ENCODE data around the gene RPL18A. TPM values are rescaled to one million over a fixed set of nuclear protein-coding genes. Genes with fewer than 3 reads are reported as not detected.
"Not testable (repeated sequence)": the region's sequence is repeated elsewhere in the genome, so short reads cannot be mapped to it uniquely, and the experiment has no call there.

Gene RPL18A
- total RNA-seq, 1 experiment from 2014 or later = 821 TPM

DNA sequence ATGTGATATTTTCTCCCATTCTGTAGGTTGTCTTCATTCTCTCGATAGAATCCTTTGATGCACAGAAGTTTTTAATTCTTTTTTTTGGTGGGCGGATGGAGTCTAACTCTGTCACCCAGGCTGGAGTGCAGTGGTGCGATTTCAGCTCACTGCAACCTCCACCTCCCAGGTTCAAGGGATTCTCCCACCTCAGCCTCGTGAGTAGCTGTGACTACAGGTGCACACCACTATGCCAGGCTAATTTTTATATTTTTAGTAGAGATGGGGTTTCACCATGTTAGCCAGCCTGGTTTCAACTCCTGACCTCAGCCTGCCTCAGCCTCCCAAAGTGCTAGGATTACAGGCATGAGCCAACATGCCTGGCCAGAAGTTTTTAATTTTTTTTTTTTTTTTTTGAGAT lies 27.5 kb downstream of the RPL18A start:
- H3K27me3 ChIP-seq (replicated peaks); H3K27ac ChIP-seq; H3K4me1 ChIP-seq (replicated peaks); H3K4me3 ChIP-seq; H3K9me3 ChIP-seq (replicated peaks); DNase-seq (ENCODE audit: low read depth in 1 of 2, low spot score in 2 of 2); H3K36me3 ChIP-seq: not testable (repeated sequence)

DNA sequence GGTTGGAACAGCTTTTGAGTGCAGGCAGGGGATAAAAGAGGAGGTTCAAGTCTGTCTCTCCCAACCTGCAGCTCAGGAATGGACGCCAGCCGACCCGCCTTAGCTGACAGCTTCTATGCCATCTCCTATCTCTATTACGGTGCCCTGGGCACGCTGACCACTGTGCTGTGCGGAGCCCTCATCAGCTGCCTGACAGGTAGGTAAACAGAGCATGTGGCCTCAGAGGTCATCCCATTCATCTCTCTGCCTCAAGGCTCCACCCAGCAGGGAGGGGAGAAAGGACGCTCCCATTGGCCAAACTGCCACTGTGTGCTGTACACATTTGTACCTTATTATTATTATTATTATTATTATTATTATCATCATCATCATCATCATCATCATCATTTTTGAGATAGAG lies 28.6 kb downstream of the RPL18A start:
- no peaks in the 10 kb centered on the region for H3K4me1 ChIP-seq (replicated peaks)
- H3K27me3 ChIP-seq (replicated peaks) = no peaks in the 10 kb centered on the region; the same call in none of the 2 replicates
- H3K36me3 ChIP-seq = no peaks in the 10 kb centered on the region
- H3K4me3 ChIP-seq = no peak overlapping the region
- no peak overlapping the region for H3K27ac ChIP-seq
- no peaks in the 10 kb centered on the region for H3K9me3 ChIP-seq (replicated peaks)
- DNase-seq (ENCODE audit: low read depth in 1 of 2, low spot score in 2 of 2) = no peak

DNA sequence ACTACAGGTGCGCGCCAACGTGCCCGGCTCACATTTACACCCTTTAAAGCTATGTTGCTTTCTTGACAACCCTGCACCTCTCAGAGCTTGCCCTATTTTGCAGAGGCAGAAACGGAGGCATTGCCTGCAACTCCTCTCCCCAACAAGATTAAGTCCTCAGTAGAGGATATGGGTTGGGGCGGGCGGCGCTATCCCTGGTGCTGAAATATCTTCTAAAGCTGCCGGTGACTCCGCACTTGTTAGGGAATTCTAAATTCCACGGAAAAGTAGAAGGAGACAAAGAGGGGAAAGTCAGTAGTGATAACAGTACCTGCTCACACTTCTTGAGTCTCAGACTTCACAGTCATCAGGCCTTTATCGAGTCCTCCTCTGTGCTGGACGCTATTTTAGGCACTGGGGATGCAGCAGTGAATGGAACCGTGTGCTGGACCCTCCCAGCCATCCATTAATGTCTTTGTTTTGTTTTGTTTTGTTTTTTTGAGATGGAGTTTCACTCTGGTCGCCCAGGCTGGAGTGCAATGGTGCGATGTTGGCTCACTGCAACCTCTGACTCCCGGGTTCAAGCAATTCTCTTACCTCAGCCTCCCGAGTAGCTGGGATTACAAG lies 30.0 kb downstream of the RPL18A start:
- Histone ChIP-seq H3K36me3 (no peaks in the 10 kb centered on the region), H3K9me3 (replicated peaks) (no peaks in the 10 kb centered on the region), H3K4me3 (no peak overlapping the region), H3K27me3 (replicated peaks) (no peaks in the 10 kb centered on the region; the same call in none of the 2 replicates), H3K27ac (no peak overlapping the region), H3K4me1 (replicated peaks) (no peaks in the 10 kb centered on the region)
- no peak for DNase-seq (ENCODE audit: low read depth in 1 of 2, low spot score in 2 of 2)

DNA sequence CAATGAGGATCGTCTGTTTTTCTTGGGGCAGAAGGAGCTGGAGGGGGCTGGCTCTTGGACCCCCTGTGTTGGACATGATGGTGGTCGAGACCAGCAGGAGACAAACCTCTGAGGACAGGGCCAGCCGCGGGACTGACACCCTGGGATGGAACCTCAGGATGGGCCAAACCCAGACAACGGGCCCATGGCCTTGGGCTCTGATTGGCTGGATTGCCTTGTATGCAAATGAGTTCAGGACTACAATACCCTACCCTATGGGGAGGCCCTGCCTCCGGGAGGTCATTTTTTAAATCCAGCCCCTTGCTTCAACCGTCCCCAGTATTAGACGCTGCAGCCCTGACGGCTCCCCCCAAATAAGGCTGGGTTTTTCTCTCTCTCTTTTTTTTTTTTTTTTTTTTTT lies 34.1 kb downstream of the RPL18A start:
- Histone ChIP-seq H3K27me3 (replicated peaks) (peaks cover 5% of the 10 kb centered on the region), H3K4me1 (replicated peaks) (no peaks in the 10 kb centered on the region), H3K4me3 (no peak overlapping the region), H3K36me3 (no peaks in the 10 kb centered on the region), H3K9me3 (replicated peaks) (no peaks in the 10 kb centered on the region), H3K27ac (no peak overlapping the region)
- no peak for DNase-seq (ENCODE audit: low read depth in 1 of 2, low spot score in 2 of 2)

DNA sequence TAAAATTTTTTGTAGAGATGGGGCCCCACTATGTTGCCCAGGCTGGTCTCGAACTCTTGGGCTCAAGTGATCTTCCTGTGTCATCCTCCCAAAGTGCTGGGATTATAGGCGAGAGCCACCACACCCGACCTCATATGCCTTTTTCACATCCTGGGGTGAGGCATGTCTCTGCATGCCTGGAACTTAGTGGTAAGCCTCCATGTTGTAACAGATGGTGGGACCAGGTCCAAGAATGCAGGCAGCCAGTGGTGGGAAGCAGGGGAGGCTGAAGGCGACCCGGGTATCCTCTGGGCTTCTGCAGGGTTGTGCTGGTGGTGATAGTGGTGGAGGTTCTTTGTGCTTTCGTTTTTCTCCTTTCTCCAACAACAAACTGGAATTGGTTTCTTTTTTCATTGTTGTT lies 43.0 kb downstream of the RPL18A start:
- H3K36me3 ChIP-seq = no peaks in the 10 kb centered on the region
- H3K27me3 ChIP-seq (replicated peaks) = peaks cover 22% of the 10 kb centered on the region
- no peak overlapping the region for H3K4me3 ChIP-seq
- 0 out of 2 replicates have a peak, but pooled peaks cover 2% of the 10 kb centered on the region for H3K9me3 ChIP-seq (replicated peaks)
- H3K27ac ChIP-seq = no peak overlapping the region
- DNase-seq (ENCODE audit: low read depth in 1 of 2, low spot score in 2 of 2) = no peak
- H3K4me1 ChIP-seq (replicated peaks) = no peaks in the 10 kb centered on the region

DNA sequence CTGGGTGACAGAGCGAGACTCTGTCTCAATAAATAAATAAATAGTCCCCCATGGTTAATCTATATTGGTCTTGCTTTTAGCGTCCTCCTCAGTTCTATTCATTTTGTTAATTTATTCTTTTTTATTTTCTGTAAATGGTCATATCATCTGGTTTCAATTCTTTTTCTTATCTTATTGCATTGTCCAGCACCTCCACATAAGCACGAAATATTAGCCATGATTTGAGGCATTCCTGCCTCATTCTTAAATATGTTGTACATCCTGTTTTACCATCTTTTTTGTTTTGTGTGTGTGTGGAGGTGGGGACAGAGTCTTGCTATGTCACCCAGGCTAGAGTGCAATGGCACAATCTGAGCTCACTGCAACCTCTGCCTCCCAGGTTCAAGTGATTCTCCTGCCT lies 48.5 kb downstream of the RPL18A start:
- Histone ChIP-seq H3K9me3 (replicated peaks) (peaks cover 10% of the 10 kb centered on the region; the same call in 1 of the 2 replicates), H3K27me3 (replicated peaks) (no peaks in the 10 kb centered on the region), H3K4me1 (replicated peaks) (no peaks in the 10 kb centered on the region), H3K27ac (no peak overlapping the region), H3K36me3 (no peaks in the 10 kb centered on the region), H3K4me3 (no peak overlapping the region)
- DNase-seq (ENCODE audit: low read depth in 1 of 2, low spot score in 2 of 2) = no peak

DNA sequence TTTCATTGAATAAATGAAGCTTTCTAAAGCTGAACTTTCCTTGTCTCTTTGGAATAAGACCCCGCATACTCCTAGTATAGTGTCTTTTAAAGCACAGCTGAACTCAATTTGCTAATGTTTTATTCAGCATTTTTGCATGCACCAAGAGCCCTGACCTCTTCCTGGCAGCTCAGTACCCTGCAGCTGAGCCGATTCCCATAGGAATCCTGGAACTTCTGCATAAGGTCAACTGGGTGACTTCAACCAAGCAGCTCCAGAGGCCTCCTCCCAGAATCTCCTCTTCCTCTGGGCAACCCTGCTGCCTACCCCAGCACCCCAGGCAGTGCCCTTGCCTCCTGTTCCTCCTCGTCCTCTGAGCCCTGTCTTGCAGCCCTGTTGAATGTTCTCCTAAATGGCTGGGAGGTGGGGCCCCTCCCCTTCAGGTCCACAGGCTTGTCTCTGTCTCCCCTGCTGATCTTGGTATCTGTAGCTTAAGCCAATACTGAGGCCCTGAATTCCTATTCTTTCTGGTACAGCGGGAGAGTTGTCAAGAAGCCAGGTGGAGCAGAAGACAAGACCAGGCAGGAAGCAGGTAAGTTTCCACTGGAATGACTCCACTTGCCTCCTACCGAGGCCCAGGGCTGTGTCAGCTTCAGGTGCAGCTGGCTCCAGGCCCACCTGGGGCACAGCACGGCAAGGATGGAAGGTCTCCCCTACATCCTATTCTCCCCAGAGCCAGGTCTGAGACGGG lies 49.5 kb downstream of the RPL18A start:
- Histone ChIP-seq H3K9me3 (replicated peaks) (peaks cover 11% of the 10 kb centered on the region; the same call in 1 of the 2 replicates), H3K4me1 (replicated peaks) (no peaks in the 10 kb centered on the region), H3K27me3 (replicated peaks) (no peaks in the 10 kb centered on the region), H3K36me3 (no peaks in the 10 kb centered on the region), H3K4me3 (no peak overlapping the region), H3K27ac (no peak overlapping the region)
- no peak for DNase-seq (ENCODE audit: low read depth in 1 of 2, low spot score in 2 of 2)

DNA sequence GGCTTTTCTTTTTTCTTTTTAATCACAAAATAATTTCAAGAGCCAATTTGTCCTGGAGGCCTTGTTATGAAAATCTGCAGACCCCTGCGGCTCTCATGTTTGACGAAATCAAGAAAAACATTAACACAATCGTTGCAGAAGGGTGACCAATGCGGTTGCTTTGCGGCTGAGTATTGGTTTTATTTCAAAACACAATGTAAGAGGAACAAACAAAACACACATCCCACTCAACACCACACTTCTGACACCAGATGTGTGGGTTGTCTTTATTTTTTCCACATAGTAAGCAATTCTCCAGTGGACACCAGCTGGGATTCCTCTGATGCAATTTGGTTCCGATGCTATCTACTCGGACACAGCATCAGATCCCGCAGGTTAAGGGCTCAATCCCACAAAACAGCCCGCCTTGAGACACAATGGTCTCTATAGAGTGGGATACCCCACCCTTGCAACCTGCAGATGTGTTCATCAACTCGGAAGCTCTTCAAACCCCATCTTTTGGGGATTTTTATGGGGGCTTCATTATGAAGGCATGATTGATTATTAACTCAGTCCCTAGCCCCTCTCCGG lies 51.2 kb downstream of the RPL18A start:
- Histone ChIP-seq H3K4me1 (replicated peaks) (no peaks in the 10 kb centered on the region), H3K27me3 (replicated peaks) (no peaks in the 10 kb centered on the region), H3K4me3 (no peak overlapping the region), H3K9me3 (replicated peaks) (peaks cover 11% of the 10 kb centered on the region; the same call in 1 of the 2 replicates), H3K27ac (no peak overlapping the region), H3K36me3 (no peaks in the 10 kb centered on the region)
- DNase-seq (ENCODE audit: low read depth in 1 of 2, low spot score in 2 of 2) = no peak

Other genes starting within 250 kb of the RPL18A start
- not detected in 2 replicates for gene UNC13A, start 171.6 kb upstream of the RPL18A start, total RNA-seq (2014; rRNA removed; shearing (Covaris generic))
- gene MAP1S, start 140.4 kb upstream of the RPL18A start, total RNA-seq (2014; rRNA removed; shearing (Covaris generic)) = 8.1 and 9.0 TPM in 2 replicates
- 0.63 TPM in 1 of 2 replicates, not detected in the other for gene FCHO1, start 108.4 kb upstream of the RPL18A start, total RNA-seq (2014; rRNA removed; shearing (Covaris generic))
- gene B3GNT3, start 64.8 kb upstream of the RPL18A start, total RNA-seq (2014; rRNA removed; shearing (Covaris generic)) = not detected in 2 replicates
- not detected in 2 replicates for gene INSL3, start 38.4 kb upstream of the RPL18A start, total RNA-seq (2014; rRNA removed; shearing (Covaris generic))
- 5.4 and 6.9 TPM in 2 replicates for gene JAK3, start 11.9 kb upstream of the RPL18A start, total RNA-seq (2014; rRNA removed; shearing (Covaris generic))
- gene SLC5A5, start 12.0 kb downstream of the RPL18A start, total RNA-seq (2014; rRNA removed; shearing (Covaris generic)) = not detected in 2 replicates
- gene CCDC124, start 73.1 kb downstream of the RPL18A start, total RNA-seq (2014; rRNA removed; shearing (Covaris generic)) = 41.1 and 55.2 TPM in 2 replicates
- gene KCNN1, start 107.2 kb downstream of the RPL18A start, total RNA-seq (2014; rRNA removed; shearing (Covaris generic)) = not detected in 2 replicates
- 21.4 and 41.9 TPM in 2 replicates for gene ARRDC2, start 148.3 kb downstream of the RPL18A start, total RNA-seq (2014; rRNA removed; shearing (Covaris generic))
- gene IL12RB1, start 227.0 kb downstream of the RPL18A start, total RNA-seq (2014; rRNA removed; shearing (Covaris generic)) = 0.21 TPM in 1 of 2 replicates, not detected in the other
- 1.2 and 2.3 TPM in 2 replicates for gene MAST3, start 237.9 kb downstream of the RPL18A start, total RNA-seq (2014; rRNA removed; shearing (Covaris generic))